ENCODE results near the gene MTHFD1.

Gene MTHFD1

DNA sequence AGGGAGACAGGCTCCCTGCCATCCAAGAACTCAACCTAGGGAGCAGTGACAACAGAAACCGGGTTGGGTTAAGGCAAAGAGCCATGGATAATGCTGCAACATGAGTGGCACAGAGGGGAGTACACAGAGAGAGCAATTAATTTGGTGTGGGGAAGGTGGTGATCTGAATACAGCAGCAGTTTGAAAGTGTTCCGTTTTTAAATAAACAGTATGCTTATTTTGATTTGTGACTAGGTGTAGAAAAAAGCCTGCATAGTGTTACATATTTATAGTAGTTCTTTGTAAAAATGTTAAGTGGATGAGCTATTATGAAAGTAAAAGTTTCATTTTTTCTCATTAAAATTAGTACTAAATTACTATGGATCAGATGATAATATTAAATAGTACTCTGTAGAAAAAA, 85.9 kb downstream of the MTHFD1 start:
- H3K4me3 ChIP-seq (ENCODE audit: low read depth, low read length) = no peak overlapping the region
- TF ChIP-seq CTCF (IDR thresholded peaks at IDR 0.05; ENCODE audit: borderline replicate concordance, insufficient read depth, low read depth, low read length) = no peak

- no peak for TF ChIP-seq CTCF (IDR thresholded peaks at IDR 0.05; ENCODE audit: borderline replicate concordance, insufficient read depth, low read depth, low read length)
- no peak overlapping the region for H3K4me3 ChIP-seq (ENCODE audit: low read depth, low read length)
Observed at GRCh38 chr14:64474698-64475097, 86.5 kb downstream of the MTHFD1 start.

GRCh38 chr14:64475585-64476273, 87.6 kb downstream of the MTHFD1 start:
- no peak for TF ChIP-seq CTCF (IDR thresholded peaks at IDR 0.05; ENCODE audit: borderline replicate concordance, insufficient read depth, low read depth, low read length)
- no peak overlapping the region for H3K4me3 ChIP-seq (ENCODE audit: low read depth, low read length)

- no peak for TF ChIP-seq CTCF (IDR thresholded peaks at IDR 0.05; ENCODE audit: borderline replicate concordance, insufficient read depth, low read depth, low read length)
- no peak overlapping the region for H3K4me3 ChIP-seq (ENCODE audit: low read depth, low read length)
Observed at GRCh38 chr14:64476438-64476837, 88.3 kb downstream of the MTHFD1 start.

DNA sequence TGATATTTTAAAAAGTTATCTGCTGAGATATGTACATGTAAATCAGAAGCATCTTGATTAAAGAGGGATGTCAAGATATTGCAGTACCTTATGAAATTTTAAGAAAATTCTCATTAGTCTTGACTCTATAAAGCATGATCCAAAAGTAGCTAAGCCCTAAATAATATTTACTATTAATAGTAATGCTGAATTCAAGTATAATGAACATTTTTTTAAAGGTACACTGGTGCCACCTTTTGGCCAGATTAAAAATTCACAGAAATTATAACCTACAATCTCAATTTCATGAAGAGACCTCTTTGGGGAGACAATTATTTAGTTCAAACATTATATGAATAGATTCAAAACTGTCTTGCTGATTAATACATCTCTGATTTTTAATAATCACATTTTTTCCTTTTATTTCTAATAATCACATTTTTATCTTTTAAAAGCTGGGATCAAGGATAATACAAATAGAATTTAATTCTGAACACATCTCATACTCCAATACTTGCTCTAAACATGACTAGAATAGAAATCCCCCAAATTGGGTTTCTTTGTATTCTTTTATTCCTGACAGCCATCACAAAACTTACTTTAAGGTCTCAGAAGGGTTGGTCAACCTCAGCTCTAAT, 90.6 kb downstream of the MTHFD1 start:
- no peak overlapping the region for H3K4me3 ChIP-seq (ENCODE audit: low read depth, low read length)
- TF ChIP-seq CTCF (IDR thresholded peaks at IDR 0.05; ENCODE audit: borderline replicate concordance, insufficient read depth, low read depth, low read length) = no peak

- no peak overlapping the region for H3K4me3 ChIP-seq (ENCODE audit: low read depth, low read length)
- no peak for TF ChIP-seq CTCF (IDR thresholded peaks at IDR 0.05; ENCODE audit: borderline replicate concordance, insufficient read depth, low read depth, low read length)
Observed at GRCh38 chr14:64488590-64489099, 100.5 kb downstream of the MTHFD1 start.

GRCh38 chr14:64491637-64492036, 103.5 kb downstream of the MTHFD1 start:
- no peak for TF ChIP-seq CTCF (IDR thresholded peaks at IDR 0.05; ENCODE audit: borderline replicate concordance, insufficient read depth, low read depth, low read length)
- H3K4me3 ChIP-seq (ENCODE audit: low read depth, low read length) = no peak overlapping the region
